Breast epithelium (tissue), 3 donors: Measurements from ENCODE around the gene ZIC4.

Source experiments
- POLR2A ChIP-seq: fragments of 450-650 bp; IDR thresholded peaks from one replicate; pipeline ENCODE4 v1.6.1; 2016; ENCODE audit warnings: antibody characterized with exemption, mild to moderate bottlenecking, moderate library complexity
- POLR2AphosphoS5 ChIP-seq, 3 donors: sonication (generic); formaldehyde crosslinking; IDR thresholded peaks; one replicate each; pipeline ENCODE4 v1.6.1; 2017; ENCODE audit warnings: antibody characterized with exemption in 3 of 3
- TF ChIP-seq, protein P1 (sequence below), 3 donors: fragments of 450-650 bp; IDR thresholded peaks; one replicate each; pipeline ENCODE4 v1.5.1; 2016 to 2017; ENCODE audit warnings: antibody characterized with exemption in 3 of 3, mild to moderate bottlenecking in 3 of 3, moderate library complexity in 3 of 3

DNA sequence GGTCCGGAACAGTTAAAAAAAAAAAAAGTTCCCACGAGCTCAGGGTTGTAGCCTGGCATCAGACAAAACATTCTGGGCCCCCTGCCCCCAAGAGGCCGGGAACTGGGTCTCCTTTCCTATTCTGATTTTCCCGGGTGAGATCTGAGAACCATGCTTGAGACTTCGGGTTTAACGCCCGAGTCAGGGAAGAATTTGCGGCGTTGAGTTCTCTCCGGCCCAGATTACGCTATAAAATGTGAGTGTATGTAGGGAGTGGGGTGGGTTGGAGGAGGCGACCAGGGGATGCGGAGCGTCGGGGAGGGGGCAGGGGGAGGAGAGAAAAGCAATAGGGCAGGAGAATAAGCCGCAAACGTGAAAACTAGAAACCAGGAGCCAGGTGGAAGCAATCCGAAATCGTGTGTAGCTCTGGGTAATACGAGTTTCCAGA is 5.5 kb upstream of the ZIC4 start:
- TF ChIP-seq POLR2AphosphoS5 (IDR thresholded peaks at IDR 0.05) (no peak), POLR2A (no peak)
- TF ChIP-seq, protein P1, sequence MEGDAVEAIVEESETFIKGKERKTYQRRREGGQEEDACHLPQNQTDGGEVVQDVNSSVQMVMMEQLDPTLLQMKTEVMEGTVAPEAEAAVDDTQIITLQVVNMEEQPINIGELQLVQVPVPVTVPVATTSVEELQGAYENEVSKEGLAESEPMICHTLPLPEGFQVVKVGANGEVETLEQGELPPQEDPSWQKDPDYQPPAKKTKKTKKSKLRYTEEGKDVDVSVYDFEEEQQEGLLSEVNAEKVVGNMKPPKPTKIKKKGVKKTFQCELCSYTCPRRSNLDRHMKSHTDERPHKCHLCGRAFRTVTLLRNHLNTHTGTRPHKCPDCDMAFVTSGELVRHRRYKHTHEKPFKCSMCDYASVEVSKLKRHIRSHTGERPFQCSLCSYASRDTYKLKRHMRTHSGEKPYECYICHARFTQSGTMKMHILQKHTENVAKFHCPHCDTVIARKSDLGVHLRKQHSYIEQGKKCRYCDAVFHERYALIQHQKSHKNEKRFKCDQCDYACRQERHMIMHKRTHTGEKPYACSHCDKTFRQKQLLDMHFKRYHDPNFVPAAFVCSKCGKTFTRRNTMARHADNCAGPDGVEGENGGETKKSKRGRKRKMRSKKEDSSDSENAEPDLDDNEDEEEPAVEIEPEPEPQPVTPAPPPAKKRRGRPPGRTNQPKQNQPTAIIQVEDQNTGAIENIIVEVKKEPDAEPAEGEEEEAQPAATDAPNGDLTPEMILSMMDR (IDR thresholded peaks at IDR 0.05) = no peak
